Measurements from ENCODE around the gene AHI1. TPM values are rescaled to one million over a fixed set of nuclear protein-coding genes. Genes with fewer than 3 reads are reported as not detected.

The AHI1 gene
- total RNA-seq, 2 donors from 2014 or later: 32.0 to 41.2 TPM

- intact Hi-C loops (cut with DNase I): no loop called here
Measured at GRCh38 chr6:135283926-135284325, 213.6 kb downstream of the AHI1 start.

GRCh38 chr6:135282395-135282794 is 215.1 kb downstream of the AHI1 start:
- intact Hi-C loops (cut with DNase I): no loop called here
- DNase-seq (ENCODE audit: low spot score): no peak

More at GRCh38 chr6:135283926-135284325, 213.6 kb downstream of the AHI1 start:
- DNase-seq (ENCODE audit: low spot score): no peak

GRCh38 chr6:135281964-135282363 is 215.6 kb downstream of the AHI1 start:
- intact Hi-C loops (cut with DNase I): no loop called here
- DNase-seq (ENCODE audit: low spot score): no peak

GRCh38 chr6:135281227-135281626 is 216.3 kb downstream of the AHI1 start:
- intact Hi-C loops (cut with DNase I): no loop called here
- DNase-seq (ENCODE audit: low spot score): no peak

- intact Hi-C loops (cut with DNase I): no loop called here
- no peak for DNase-seq (ENCODE audit: low spot score)
Measured at GRCh38 chr6:135280375-135281136, 217.0 kb downstream of the AHI1 start.

- intact Hi-C loops (cut with DNase I): no loop called here
Measured at GRCh38 chr6:135277422-135277821, 220.1 kb downstream of the AHI1 start.

GRCh38 chr6:135274561-135275293 is 222.8 kb downstream of the AHI1 start:
- intact Hi-C loops (cut with DNase I): no loop called here
- no peak for DNase-seq (ENCODE audit: low spot score)

More at GRCh38 chr6:135277422-135277821, 220.1 kb downstream of the AHI1 start:
- no peak for DNase-seq (ENCODE audit: low spot score)

GRCh38 chr6:135271626-135272025 is 225.9 kb downstream of the AHI1 start:
- intact Hi-C loops (cut with DNase I): no loop called here
- no peak for DNase-seq (ENCODE audit: low spot score)

GRCh38 chr6:135270676-135271536 is 226.6 kb downstream of the AHI1 start:
- no peak for DNase-seq (ENCODE audit: low spot score)
- intact Hi-C loops (cut with DNase I): no loop called here

- DNase-seq (ENCODE audit: low spot score): no peak
- intact Hi-C loops (cut with DNase I): no loop called here
Measured at GRCh38 chr6:135269481-135269891, 228.1 kb downstream of the AHI1 start.

- intact Hi-C loops (cut with DNase I): no loop called here
- DNase-seq (ENCODE audit: low spot score): no peak
Measured at GRCh38 chr6:135268740-135269139, 228.8 kb downstream of the AHI1 start.

- intact Hi-C loops (cut with DNase I): no loop called here
- DNase-seq (ENCODE audit: low spot score): no peak
Measured at GRCh38 chr6:135268263-135268662, 229.3 kb downstream of the AHI1 start.

GRCh38 chr6:135267085-135267484 is 230.5 kb downstream of the AHI1 start:
- DNase-seq (ENCODE audit: low spot score): no peak
- intact Hi-C loops (cut with DNase I): no loop called here

- intact Hi-C loops (cut with DNase I): no loop called here
- no peak for DNase-seq (ENCODE audit: low spot score)
Measured at GRCh38 chr6:135266675-135267074, 230.9 kb downstream of the AHI1 start.

- DNase-seq (ENCODE audit: low spot score): no peak
- intact Hi-C loops (cut with DNase I): no loop called here
Measured at GRCh38 chr6:135265278-135265677, 232.3 kb downstream of the AHI1 start.

GRCh38 chr6:135261872-135262725 is 235.4 kb downstream of the AHI1 start:
- intact Hi-C loops (cut with DNase I): no loop called here
- no peak for DNase-seq (ENCODE audit: low spot score)

GRCh38 chr6:135260612-135261011 is 236.9 kb downstream of the AHI1 start:
- intact Hi-C loops (cut with DNase I): no loop called here
- DNase-seq (ENCODE audit: low spot score): no peak

- DNase-seq (ENCODE audit: low spot score): no peak
- intact Hi-C loops (cut with DNase I): no loop called here
Measured at GRCh38 chr6:135258970-135259369, 238.6 kb downstream of the AHI1 start.

Data from posterior vena cava (tissue), 2 donors.